Measurements from ENCODE around the gene ZNF792. TPM values are rescaled to one million over a fixed set of nuclear protein-coding genes. Genes with fewer than 3 reads are reported as not detected.
"Not testable (repeated sequence)": the region's sequence is repeated elsewhere in the genome, so short reads cannot be mapped to it uniquely, and the experiment has no call there.

The ZNF792 gene
- total RNA-seq, 1 donor from 2014 or later = 12.4 TPM

- intact Hi-C loops (cut with micrococcal nuclease) = loop anchor here (1.0 to 5.0 kb wide), 5 partner anchors 15 to 266 kb away; partner anchors contain the start of gene ZNF599
Measured at GRCh38 chr19:34999498-35000337, 35.7 kb upstream of the ZNF792 start, which contains the start of gene GRAMD1A. TSS of gene GRAMD1A (plus strand) at chr19:35000323. CDS start at chr19:35000479, 156 bp downstream.

GRCh38 chr19:34998777-34999497 is 34.9 kb upstream of the ZNF792 start:
- intact Hi-C loops (cut with micrococcal nuclease) = no loop called here

GRCh38 chr19:34998224-34998623 is 34.2 kb upstream of the ZNF792 start:
- intact Hi-C loops (cut with micrococcal nuclease) = not testable (repeated sequence)

- intact Hi-C loops (cut with micrococcal nuclease) = no loop called here
Measured at GRCh38 chr19:34997071-34997617, 33.1 kb upstream of the ZNF792 start.

- intact Hi-C loops (cut with micrococcal nuclease) = no loop called here
Measured at GRCh38 chr19:34995551-34995950, 31.5 kb upstream of the ZNF792 start.

GRCh38 chr19:34994643-34995541 is 30.9 kb upstream of the ZNF792 start:
- intact Hi-C loops (cut with micrococcal nuclease) = no loop called here

- intact Hi-C loops (cut with micrococcal nuclease) = no loop called here
Measured at GRCh38 chr19:34994286-34994642, 30.2 kb upstream of the ZNF792 start.

GRCh38 chr19:34992582-34992981 is 28.6 kb upstream of the ZNF792 start:
- intact Hi-C loops (cut with micrococcal nuclease) = not testable (repeated sequence)

- intact Hi-C loops (cut with micrococcal nuclease) = no loop called here
Measured at GRCh38 chr19:34991542-34992333, 27.7 kb upstream of the ZNF792 start.

- intact Hi-C loops (cut with micrococcal nuclease) = no loop called here
Measured at GRCh38 chr19:34990578-34991192, 26.7 kb upstream of the ZNF792 start.

GRCh38 chr19:34989298-34989697 is 25.3 kb upstream of the ZNF792 start:
- intact Hi-C loops (cut with micrococcal nuclease) = no loop called here

GRCh38 chr19:34988119-34988518 is 24.1 kb upstream of the ZNF792 start:
- intact Hi-C loops (cut with micrococcal nuclease) = no loop called here

GRCh38 chr19:34985249-34986022 is 21.4 kb upstream of the ZNF792 start:
- intact Hi-C loops (cut with micrococcal nuclease) = loop anchor here (2.0 kb wide), 1 partner anchor 15 kb away; the partner anchor contains the start of gene GRAMD1A

- intact Hi-C loops (cut with micrococcal nuclease) = loop anchor here (2.0 kb wide), 1 partner anchor 17 kb away; the partner anchor contains the start of gene GRAMD1A
Measured at GRCh38 chr19:34984287-34984686, 20.3 kb upstream of the ZNF792 start.

GRCh38 chr19:34983786-34984185 is 19.8 kb upstream of the ZNF792 start:
- intact Hi-C loops (cut with micrococcal nuclease) = loop anchor here (2.0 kb wide), 1 partner anchor 17 kb away; the partner anchor contains the start of gene GRAMD1A

GRCh38 chr19:34982275-34982674 is 18.2 kb upstream of the ZNF792 start:
- intact Hi-C loops (cut with micrococcal nuclease) = no loop called here

GRCh38 chr19:34979819-34980640 is 16.0 kb upstream of the ZNF792 start:
- intact Hi-C loops (cut with micrococcal nuclease) = no loop called here

GRCh38 chr19:34976611-34977010 is 12.6 kb upstream of the ZNF792 start:
- intact Hi-C loops (cut with micrococcal nuclease) = no loop called here
